GM21619 (cell line): ENCODE data around the gene GSTP1.

ENCODE experiments used
- ATAC-seq: cut with Tn5 transposase; IDR thresholded peaks from one replicate; pipeline ENCODE4 v1.9.1; 2021; ENCODE audit not compliant: unreplicated experiment

GSTP1 gene

DNA sequence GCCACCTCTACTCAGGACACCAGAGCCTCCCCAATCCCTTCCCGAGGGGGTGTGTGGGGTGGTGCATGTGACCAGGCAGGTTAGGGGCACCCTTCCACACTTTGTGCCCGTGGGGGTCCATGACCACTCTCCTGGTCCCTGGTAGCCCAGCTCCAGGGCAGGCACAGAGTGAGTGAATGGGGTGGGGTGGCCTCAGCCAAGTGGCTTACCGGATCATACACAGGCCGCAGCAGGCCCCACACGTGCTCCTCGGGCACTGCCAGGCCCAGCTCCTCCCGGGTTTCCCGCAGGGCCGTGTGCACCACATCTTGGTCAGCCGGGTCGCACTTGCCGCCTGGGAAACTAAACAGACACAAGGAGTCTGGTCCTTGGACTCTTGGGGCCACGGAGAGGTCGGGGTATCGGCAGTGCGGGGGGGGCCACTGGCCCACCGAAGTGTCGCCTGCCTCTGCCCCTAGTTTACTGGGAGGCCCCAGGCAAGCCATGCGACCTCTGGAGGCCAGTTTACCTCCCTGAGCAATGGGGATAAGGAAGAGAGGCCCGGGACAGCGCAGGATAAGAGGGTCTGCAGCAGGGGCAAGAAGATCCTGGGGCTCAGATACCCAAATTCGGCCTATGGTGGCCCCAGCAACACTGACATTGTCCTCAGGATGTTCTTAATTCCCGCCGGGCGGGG is 45.2 kb downstream of the GSTP1 start:
- no peak for ATAC-seq

DNA sequence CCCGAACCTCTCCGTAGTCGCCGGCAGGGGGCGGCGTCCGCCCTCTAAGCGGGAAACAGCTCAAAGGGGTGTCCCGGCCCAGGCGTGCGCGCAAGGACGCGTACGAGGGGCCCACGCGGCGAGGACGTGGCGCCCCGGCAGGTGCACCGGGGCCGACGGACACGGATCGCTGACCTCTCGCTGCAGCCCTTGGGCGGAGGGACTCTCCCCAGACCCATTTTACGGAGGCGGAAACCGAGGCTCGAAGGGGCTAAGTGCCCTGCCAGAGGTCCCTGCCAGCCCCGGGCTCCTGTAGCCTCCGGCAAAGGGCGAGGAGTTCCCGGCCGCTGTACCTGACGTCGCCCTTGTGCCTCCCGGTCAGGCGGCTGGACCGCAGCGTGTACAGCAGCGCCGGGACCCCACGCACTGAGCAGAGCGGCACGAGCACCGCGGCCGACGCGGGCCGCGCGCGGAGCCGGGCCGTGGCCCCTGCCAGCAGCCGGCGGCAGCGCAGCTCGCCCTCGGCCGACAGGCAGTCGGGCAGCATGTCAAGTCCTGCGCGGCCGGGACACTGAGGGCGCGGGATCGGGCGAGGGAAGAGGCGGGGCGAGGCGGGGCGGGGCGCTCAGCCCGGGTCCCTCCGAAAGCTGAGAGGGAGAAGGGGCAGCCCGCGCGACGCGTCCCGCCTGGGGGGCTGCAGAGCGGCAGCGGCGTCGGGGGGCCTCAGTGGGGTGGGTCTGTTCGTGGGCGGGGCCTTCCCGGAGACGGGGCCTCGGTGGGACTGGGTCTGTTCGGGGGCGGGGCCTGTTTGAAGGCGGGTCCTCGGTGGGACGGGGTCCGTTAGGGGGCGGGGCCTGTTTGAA is 46.0 kb downstream of the GSTP1 start, which contains the start of gene NUDT8:
Gene NUDT8 (minus strand): TSS at position 552 of the 842 bp plus-strand sequence. CDS start 26 bp downstream, at position 526.
- ATAC-seq = peak; percentile 41

DNA sequence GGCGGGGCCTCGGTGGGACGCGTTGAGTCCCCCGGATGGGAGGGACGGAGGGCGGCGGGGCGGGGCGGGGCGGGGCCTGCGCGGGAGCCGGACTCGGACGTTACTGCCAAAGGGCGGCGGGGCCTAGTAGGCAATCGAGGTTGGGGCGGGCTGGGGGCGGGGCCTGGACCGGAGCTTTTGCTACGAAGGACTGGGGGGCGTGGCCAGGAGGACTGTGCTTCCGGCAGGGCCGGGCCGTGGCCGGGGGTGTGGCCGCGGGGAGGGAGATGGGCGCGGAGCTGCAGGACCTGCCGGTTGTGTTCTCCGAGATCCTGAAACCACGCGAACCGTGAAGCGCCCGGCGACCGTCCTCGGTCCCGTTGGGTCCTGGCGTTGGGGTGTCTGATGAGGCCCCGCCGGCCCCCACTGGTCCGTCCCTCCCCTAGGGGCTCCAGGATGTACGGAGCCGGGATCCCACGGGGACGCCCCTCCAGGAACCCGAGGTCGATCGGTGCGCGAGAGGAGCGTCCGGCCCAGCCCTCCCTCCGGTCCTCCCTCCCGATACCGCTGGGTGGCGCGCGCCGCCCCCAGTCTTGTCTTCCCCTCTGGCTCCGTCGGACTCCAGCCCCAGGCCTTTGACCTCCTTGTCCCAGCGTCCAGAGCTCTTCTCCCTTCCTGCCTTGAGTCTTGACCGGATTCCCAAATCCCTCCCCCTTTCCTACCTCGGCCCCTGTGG is 46.8 kb downstream of the GSTP1 start:
- peak; percentile 63 for ATAC-seq

DNA sequence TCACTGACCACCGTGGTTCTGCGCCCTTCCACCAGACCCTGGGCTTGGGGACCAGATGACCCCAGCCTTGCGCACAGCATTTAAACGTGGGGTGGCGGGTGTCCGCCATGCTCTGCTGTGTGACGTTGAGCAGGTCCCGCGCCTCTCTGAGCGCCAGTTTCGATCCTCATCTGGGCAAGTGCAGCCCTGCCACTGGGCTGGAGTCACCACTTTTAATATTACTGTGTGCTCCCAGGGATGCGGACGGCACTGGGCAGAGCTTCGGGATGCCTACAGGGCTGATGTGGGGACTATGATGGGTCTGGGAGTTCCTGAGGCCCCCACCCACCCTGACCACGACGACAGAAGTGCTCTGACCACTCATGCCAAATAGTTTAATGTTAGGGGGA is 47.3 kb downstream of the GSTP1 start:
- no peak for ATAC-seq

DNA sequence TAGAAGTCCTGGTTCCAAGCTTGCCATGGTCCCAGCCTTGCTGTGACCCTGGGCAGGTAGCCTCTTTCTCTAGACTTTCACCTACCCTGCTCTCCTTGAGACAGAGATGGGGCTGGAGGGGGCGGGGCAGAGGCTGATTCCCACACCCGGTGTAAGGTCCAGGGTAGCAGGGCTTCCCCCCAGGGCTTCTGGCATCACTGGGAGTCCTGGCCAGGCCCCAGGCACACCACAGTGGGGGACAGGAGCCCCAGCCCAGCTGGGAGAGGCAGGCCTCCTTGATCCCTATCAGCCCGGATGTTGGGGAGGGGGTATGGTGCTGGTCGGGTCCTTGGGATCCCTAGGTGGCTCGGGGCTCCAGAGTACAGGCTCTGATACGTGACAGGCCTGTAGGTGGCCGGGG is 47.8 kb downstream of the GSTP1 start:
- no peak for ATAC-seq

DNA sequence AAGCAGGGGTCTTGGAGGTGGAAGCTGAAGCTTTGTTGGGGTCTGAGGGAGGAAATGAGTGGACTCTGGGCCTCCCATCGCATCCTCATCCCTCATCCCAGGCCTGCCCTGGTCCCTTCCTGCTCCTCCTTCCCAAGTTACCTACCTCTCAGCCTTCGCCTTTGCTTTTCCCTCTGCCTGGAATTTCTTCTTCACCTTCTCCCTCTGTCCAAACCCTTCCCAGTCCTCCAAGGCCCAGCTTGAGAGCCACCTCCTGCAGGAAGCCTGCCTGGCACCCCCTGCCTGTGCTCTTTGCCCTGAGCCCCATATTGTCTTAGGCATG is 48.2 kb downstream of the GSTP1 start:
- ATAC-seq = no peak

GRCh38 chr11:67632175-67632981 is 48.8 kb downstream of the GSTP1 start:
- ATAC-seq = no peak

DNA sequence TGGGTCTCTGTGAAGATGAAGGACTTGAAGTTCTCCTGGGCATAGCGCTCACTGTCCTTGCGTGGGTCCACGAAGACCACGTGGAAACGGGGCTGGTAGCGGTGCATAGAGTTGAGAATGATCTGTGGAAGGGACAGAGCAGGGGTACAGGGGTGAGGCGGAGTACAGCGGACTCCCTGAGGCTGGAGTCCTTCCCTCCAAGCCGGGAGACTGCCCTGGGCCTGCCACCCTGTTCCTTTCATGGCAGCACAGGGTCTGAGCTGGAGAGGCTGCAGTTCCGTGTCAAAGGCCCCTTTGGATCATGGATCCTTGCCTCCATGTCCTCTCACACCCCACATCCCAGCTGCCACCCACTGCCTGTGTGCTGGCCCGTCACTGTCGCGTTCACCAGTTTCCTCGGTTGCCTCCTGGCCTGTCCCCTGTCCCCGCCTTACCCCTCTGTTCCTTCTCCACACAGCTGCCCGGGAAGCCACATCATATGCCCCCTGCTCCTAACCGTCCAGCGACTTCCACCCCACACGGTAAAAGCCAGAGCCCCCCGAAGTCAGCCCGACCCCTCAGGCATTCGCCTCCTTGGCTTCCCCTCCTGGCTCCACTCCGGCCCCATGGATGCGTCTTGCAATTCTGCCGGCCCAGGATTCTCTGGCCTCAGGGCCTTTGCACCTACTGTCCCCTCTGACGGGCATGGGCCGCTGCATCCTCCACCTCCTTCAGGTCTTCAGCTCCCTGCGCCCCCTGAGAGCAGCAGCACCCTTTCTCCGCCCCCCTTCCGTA is 49.6 kb downstream of the GSTP1 start:
- no peak for ATAC-seq

GRCh38 chr11:67633758-67634365 is 50.2 kb downstream of the GSTP1 start:
- ATAC-seq = no peak

DNA sequence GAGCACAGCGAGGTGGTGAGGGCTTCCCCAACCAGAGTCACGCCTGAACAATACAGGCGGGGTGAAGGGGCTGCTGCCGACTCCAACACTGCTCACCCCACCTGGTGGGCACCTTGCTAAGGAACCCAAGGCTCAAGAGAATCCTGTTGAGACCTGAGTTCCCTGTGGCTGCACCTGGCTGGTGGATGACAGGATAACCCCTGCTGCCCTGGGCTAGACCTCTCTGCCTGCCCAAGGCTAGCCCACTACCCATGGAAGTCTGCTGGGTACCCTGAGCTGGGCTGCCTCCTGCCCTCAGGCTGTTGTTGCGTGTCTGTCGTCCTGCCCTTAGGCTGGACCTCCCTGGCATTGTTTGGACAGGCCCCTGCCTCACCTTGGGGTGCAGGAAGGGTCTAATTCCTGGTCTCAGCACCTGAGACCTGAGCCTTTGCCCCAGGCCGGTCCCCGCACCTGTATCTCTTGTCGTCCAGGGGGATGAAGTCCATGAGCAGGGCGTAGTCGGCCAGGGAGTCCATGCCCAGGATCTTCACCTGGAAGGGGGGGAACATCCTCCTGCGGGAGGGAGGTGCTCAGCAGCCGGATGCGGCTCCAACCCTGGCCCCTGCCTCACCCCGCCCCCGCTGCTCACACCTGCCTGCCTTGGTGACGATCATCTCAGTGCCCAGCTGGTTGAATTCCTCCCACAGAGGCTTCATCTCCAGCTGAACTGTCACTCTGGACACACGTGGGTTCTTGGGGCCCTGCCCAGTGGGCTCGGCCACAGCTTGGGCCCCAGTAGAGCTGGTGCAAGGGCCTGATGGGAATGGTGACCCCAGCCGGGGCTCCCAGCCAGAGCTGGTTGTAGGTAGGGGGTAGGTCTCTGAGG is 51.0 kb downstream of the GSTP1 start:
- no peak for ATAC-seq

DNA sequence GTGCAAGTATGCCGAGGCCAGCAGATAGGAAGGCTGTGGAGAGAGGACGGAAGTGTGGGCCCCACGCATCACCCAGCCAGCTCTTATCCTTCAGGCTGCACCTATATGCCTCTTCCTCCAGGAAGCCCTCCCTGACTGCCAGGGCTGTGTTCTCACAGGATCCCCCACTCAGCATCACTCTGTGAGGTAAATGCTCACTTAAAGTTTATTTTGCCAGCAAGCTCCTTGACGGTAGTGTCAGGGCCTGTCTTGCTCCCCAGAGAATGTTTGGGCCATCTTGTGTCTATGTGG is 51.6 kb downstream of the GSTP1 start:
- no peak for ATAC-seq
